Stimulated activated CD8-positive, alpha-beta memory T cell treated with anti-CD3 and anti-CD28 coated beads, Interleukin-7, amount 100 ng/mL, for 1 hour (primary cell): ENCODE data around the gene NPIPB5.
"Not testable (repeated sequence)": the region's sequence is repeated elsewhere in the genome, so short reads cannot be mapped to it uniquely, and the experiment has no call there.

Experiments
- DNase-seq, 2 donors: peaks; one replicate each; pipeline ENCODE4 v3.0.0-alpha.2; 2020; ENCODE audit warnings: low read depth in 2 of 2

NPIPB5 gene

GRCh38 chr16:22510591-22510990 lies at the start of gene NPIPB5:
TSS of gene NPIPB5 (plus strand) at chr16:22510891. CDS start at chr16:22513802, 2,911 bp downstream.
- not testable (repeated sequence) for DNase-seq

GRCh38 chr16:22468846-22469245 lies 41.8 kb upstream of the NPIPB5 start:
- not testable (repeated sequence) for DNase-seq

GRCh38 chr16:22537996-22538395 lies 27.3 kb downstream of the NPIPB5 start:
- DNase-seq = not testable (repeated sequence)

GRCh38 chr16:22544809-22545208 lies 34.1 kb downstream of the NPIPB5 start:
- not testable (repeated sequence) for DNase-seq

GRCh38 chr16:22546630-22547029 lies 35.9 kb downstream of the NPIPB5 start:
- DNase-seq = not testable (repeated sequence)

GRCh38 chr16:22547170-22547765 lies 36.6 kb downstream of the NPIPB5 start:
- DNase-seq = not testable (repeated sequence)

- DNase-seq = not testable (repeated sequence)
Observed at GRCh38 chr16:22549853-22550252, 39.2 kb downstream of the NPIPB5 start.

- DNase-seq = not testable (repeated sequence)
Observed at GRCh38 chr16:22551143-22551542, 40.5 kb downstream of the NPIPB5 start.

GRCh38 chr16:22551651-22552050 lies 41.0 kb downstream of the NPIPB5 start:
- not testable (repeated sequence) for DNase-seq

- not testable (repeated sequence) for DNase-seq
Observed at GRCh38 chr16:22556759-22557158, 46.1 kb downstream of the NPIPB5 start.
